ENCODE results near the gene POLR3B.

POLR3B gene

GRCh38 chr12:106358396-106359241, 1.1 kb downstream of the POLR3B start:
- Histone ChIP-seq H3K4me1 (ENCODE audit: low read depth, poor library complexity, severe bottlenecking) (no peaks in the 10 kb centered on the region), H3K4me3 (IDR thresholded peaks at IDR 0.05; ENCODE audit: insufficient read depth, low read depth, low read length) (no peak overlapping the region), H3K79me2 (ENCODE audit: insufficient read depth, low read depth) (peaks cover 22% of the 10 kb centered on the region; the same call in 1 of the 2 replicates), H3K9ac (peak overlapping the region; percentile 80), H3K27me3 (ENCODE audit: insufficient read depth, low read depth) (no peaks in the 10 kb centered on the region), H3K4me2 (peak overlapping the region; percentile 64), H2AFZ (ENCODE audit: low read depth) (peak overlapping the region; percentile 48), H4K20me1 (ENCODE audit: insufficient read depth) (no peaks in the 10 kb centered on the region), H3K36me3 (ENCODE audit: insufficient read depth) (no peaks in the 10 kb centered on the region), H3K27ac (peak overlapping the region; percentile 44)
- no peak for TF ChIP-seq CTCF (conservative IDR thresholded peaks at IDR 0.05; ENCODE audit: low read depth, low read length)

- H2AFZ ChIP-seq (ENCODE audit: low read depth), result no peak overlapping the region
- no peak overlapping the region for H3K4me2 ChIP-seq
- H3K27me3 ChIP-seq (ENCODE audit: insufficient read depth, low read depth), result no peaks in the 10 kb centered on the region
- no peaks in the 10 kb centered on the region for H4K20me1 ChIP-seq (ENCODE audit: insufficient read depth)
- H3K27ac ChIP-seq, result no peak overlapping the region
- H3K79me2 ChIP-seq (ENCODE audit: insufficient read depth, low read depth), result peaks cover 22% of the 10 kb centered on the region; the same call in 1 of the 2 replicates
- H3K9ac ChIP-seq, result no peak overlapping the region
- no peak for TF ChIP-seq CTCF (conservative IDR thresholded peaks at IDR 0.05; ENCODE audit: low read depth, low read length)
- no peaks in the 10 kb centered on the region for H3K36me3 ChIP-seq (ENCODE audit: insufficient read depth)
- no peak overlapping the region for H3K4me3 ChIP-seq (IDR thresholded peaks at IDR 0.05; ENCODE audit: insufficient read depth, low read depth, low read length)
- no peaks in the 10 kb centered on the region for H3K4me1 ChIP-seq (ENCODE audit: low read depth, poor library complexity, severe bottlenecking)
Measured at GRCh38 chr12:106359646-106360399, 2.3 kb downstream of the POLR3B start.

GRCh38 chr12:106360400-106360994, 2.9 kb downstream of the POLR3B start:
- Histone ChIP-seq H3K4me1 (ENCODE audit: low read depth, poor library complexity, severe bottlenecking) (no peaks in the 10 kb centered on the region), H2AFZ (ENCODE audit: low read depth) (no peak overlapping the region), H3K79me2 (ENCODE audit: insufficient read depth, low read depth) (peaks cover 22% of the 10 kb centered on the region; the same call in 1 of the 2 replicates), H3K4me2 (no peak overlapping the region), H3K27me3 (ENCODE audit: insufficient read depth, low read depth) (no peaks in the 10 kb centered on the region), H4K20me1 (ENCODE audit: insufficient read depth) (no peaks in the 10 kb centered on the region), H3K4me3 (IDR thresholded peaks at IDR 0.05; ENCODE audit: insufficient read depth, low read depth, low read length) (no peak overlapping the region), H3K27ac (no peak overlapping the region), H3K9ac (no peak overlapping the region), H3K36me3 (ENCODE audit: insufficient read depth) (no peaks in the 10 kb centered on the region)
- no peak for TF ChIP-seq CTCF (conservative IDR thresholded peaks at IDR 0.05; ENCODE audit: low read depth, low read length)

GRCh38 chr12:106362971-106363370, 5.4 kb downstream of the POLR3B start:
- Histone ChIP-seq H3K9ac (no peak overlapping the region), H3K27me3 (ENCODE audit: insufficient read depth, low read depth) (no peaks in the 10 kb centered on the region), H3K27ac (no peak overlapping the region), H3K4me1 (ENCODE audit: low read depth, poor library complexity, severe bottlenecking) (no peaks in the 10 kb centered on the region), H3K4me3 (IDR thresholded peaks at IDR 0.05; ENCODE audit: insufficient read depth, low read depth, low read length) (no peak overlapping the region), H3K36me3 (ENCODE audit: insufficient read depth) (no peaks in the 10 kb centered on the region), H3K4me2 (no peak overlapping the region), H3K79me2 (ENCODE audit: insufficient read depth, low read depth) (peaks cover 22% of the 10 kb centered on the region; the same call in 1 of the 2 replicates), H4K20me1 (ENCODE audit: insufficient read depth) (no peaks in the 10 kb centered on the region), H2AFZ (ENCODE audit: low read depth) (no peak overlapping the region)
- no peak for TF ChIP-seq CTCF (conservative IDR thresholded peaks at IDR 0.05; ENCODE audit: low read depth, low read length)
